HS-27A (cell line): ENCODE measurements around the gene RXRB.

ENCODE experiments used
- DNase-seq: peaks from one replicate; pipeline ENCODE4 v3.0.0-alpha.2; 2012; ENCODE audit warnings: low read depth, missing footprints

Gene RXRB

DNA sequence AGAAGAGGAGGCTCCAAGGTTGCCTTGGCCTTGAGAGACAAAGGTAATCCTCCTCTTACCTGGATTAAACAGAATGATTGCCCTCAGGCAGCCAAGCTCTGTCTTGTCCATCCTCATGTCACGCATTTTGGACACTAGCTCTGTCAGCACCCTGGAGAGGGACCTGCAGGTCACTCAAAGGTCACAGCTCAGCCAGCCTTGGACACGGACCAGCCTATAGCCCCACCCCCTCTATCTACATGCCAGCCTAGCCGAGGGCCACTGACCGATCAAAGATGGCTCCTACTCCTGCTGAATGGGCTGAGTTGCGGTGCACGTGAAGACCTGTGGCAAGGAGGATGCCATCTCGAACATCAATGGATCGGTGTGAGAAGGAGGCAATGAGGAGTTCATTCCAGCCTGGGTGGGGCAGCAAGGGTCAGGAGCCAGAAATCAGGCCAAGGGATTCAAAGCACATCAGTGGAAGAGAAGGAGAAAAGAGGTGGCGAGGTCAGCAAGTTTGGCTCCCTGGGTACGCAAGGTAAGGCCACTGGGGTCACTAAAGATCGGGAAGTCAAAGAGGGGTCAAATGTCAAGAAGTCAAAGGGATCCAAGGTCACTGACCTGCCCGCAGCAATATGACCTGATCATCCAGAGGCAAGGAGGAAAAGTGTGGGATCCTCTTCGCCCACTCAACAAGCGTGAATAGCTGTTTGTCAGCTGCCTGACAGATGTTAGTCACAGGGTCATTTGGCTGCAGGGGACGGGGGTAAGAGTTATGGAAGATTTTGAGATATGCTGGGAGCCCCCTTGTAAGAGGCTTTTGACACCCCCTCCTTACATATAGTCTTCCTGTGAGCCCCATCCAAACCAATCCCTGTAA lies 4.9 kb downstream of the RXRB start:
- no peak for DNase-seq

DNA sequence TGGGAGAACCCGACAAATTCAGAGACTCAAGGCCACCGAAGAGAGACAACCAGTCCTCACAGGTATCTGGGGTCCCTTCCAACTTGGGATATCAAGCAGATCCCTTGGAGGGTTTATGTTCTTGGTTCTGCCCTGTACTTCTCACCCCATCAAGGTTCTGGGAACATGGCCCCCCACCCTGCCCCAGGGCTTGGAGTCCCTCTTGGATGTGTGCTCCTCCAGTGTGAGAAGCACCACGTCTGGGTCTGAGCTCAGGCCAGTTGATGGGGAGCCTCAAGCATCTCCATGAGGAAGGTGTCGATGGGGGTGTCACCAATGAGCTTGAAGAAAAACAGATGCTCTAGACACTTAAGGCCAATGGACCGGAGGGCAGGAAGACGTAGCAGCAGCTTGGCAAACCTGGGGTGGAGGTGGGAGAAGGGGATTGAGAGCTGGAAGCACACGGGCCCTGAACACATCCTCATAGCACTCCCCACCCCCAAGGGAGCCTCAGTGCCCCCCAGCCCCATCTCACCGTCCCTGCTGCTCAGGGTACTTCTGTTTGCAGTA lies 6.0 kb downstream of the RXRB start:
- no peak for DNase-seq

DNA sequence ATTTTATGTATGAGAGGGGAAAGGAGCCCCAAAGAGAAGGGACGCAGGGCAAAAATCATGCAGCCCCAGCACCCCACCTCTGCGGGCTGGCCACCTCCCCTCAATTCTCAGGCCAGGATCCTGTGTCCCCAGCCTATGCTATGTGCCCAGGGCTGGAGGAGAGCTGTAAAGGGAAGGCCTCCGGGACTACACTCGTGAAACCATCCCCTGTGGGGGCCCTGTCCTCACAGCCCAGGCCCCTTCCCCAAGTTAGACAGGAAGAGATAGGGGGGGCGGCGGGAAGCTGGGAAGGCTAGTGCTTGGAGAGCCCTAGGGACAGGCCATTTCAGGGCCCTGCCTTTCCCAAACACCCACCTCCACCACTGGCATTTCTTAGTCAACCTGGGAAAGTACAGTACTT lies 6.8 kb downstream of the RXRB start:
- no peak for DNase-seq

- DNase-seq, result no peak
These were observed 7.5 kb downstream of the RXRB start for GRCh38 chr6:33192671-33193602.

GRCh38 chr6:33192105-33192646 lies 8.3 kb downstream of the RXRB start, which contains the start of gene COL11A2:
Gene COL11A2, minus strand, starts transcription at chr6:33192467. Its CDS starts 227 bp downstream, at chr6:33192240.
- DNase-seq, result no peak

- DNase-seq, result no peak
These were observed 8.9 kb downstream of the RXRB start for GRCh38 chr6:33191383-33192104.

DNA sequence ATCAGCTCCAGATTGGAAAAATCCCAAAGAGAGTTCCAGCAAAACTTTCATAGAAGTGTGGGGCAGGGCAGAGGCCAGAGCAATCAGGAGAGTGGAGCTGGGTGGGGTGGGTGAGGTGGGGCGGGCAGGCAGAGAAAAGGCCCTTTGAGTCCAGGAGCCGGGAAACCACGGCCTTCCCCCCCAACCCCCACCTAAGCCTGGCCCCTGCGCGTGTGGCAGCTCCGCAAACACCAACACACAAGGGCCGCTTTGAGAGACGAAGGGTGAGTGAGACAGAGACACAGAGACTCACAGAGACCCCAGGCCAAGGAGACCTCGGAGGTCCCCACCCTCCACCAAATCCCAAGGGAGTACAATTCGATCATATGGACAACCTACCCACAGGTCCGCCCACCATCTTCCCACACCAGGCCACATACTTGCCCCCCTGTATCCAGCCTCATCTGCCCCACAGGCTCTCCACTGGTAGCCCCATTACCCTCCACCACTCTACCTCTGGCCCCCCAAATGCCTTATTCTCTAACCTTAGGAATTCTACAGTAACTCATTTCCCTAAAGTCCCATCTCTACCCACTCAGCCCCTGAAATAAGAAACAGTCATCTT lies 9.9 kb downstream of the RXRB start:
- DNase-seq, result no peak

GRCh38 chr6:33189625-33190448 lies 10.6 kb downstream of the RXRB start:
- no peak for DNase-seq

- no peak for DNase-seq
These were observed 11.3 kb downstream of the RXRB start for GRCh38 chr6:33189164-33189563.

- DNase-seq, result no peak
These were observed 12.7 kb downstream of the RXRB start for GRCh38 chr6:33187809-33188208.

DNA sequence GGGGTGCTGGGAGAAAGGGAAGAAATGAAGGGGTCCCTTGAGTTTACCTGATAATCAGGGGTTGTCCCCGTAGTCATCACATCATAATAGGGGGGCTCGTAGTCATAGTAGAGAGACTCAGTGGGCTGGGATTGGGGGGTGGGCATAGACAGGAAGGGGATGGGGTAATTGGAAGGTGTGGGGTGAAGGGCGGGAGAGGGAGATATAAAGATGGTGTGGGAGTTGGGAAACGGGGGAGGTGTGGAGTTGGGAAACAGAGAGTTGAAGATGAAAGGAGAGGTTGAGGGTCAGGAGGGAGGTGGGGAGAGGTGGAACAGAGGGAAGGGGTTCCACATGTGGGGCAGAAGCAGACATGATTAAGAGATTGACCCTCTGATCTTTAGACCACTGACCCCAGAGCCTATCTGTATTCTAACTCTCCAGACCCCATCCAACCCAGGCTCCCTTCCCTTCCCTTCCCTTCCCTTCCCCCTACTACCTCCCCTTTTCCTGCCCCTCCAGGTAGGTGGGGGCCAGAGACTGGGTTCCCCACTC lies 14.7 kb downstream of the RXRB start:
- no peak for DNase-seq

- DNase-seq, result no peak
These were observed 15.3 kb downstream of the RXRB start for GRCh38 chr6:33185190-33185589.

DNA sequence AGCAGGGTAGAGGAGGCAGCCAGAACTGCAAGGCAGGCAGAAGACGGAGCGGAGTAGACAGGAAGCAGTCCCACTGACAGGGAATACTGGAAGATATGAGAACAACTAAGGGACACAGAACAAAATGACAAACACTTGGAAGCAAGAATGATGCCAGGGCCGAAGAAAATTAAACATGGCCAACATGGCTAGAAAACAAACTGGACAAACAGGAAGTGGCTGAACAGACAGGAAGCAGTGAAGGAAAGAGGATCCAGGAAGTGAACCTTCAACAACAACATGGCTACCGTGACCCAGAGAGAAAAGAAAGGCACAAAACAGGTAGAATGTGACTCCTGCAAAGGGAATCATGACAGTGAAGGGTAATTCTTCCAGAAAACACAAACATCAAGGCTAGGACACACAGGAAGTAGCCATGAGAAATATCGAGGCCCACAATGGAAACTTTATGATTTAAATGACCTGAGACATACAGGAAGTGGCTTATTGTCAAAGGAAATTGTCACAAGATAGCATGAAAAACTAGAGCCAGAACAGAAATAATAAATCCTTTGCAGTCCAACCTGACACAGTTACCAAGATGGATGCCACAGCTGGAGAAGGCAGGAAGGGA lies 17.3 kb downstream of the RXRB start:
- no peak for DNase-seq

- DNase-seq, result no peak
These were observed 19.3 kb downstream of the RXRB start for GRCh38 chr6:33181141-33181540.

GRCh38 chr6:33178755-33179475 lies 21.6 kb downstream of the RXRB start:
- no peak for DNase-seq

- DNase-seq, result no peak
These were observed 22.7 kb downstream of the RXRB start for GRCh38 chr6:33177552-33178446.

GRCh38 chr6:33176906-33177305 lies 23.6 kb downstream of the RXRB start:
- no peak for DNase-seq
